MM.1S (cell line): Measurements from ENCODE around the gene RPTOR.

Source experiments
- DNase-seq: peaks from one replicate; pipeline ENCODE4 v3.0.0-alpha.2; 2015
- H2AFZ ChIP-seq: fragments of 300-600 bp; sonication (generic); 2 replicates; pipeline ENCODE4 v1.6.0; 2016; ENCODE audit warnings: antibody characterized with exemption, low read length
- H3F3A ChIP-seq: fragments of 300-600 bp; sonication (generic); 2 replicates; pipeline ENCODE4 v1.6.1; 2016; ENCODE audit warnings: mild to moderate bottlenecking, antibody characterized with exemption, low read length, moderate library complexity, mixed read lengths; ENCODE audit not compliant: insufficient read depth
- H3K27ac ChIP-seq: fragments of 300-600 bp; sonication (generic); 2 replicates; pipeline ENCODE4 v1.5.1; 2016; ENCODE audit warnings: mild to moderate bottlenecking, low read length
- H3K27me3 ChIP-seq: fragments of 300-600 bp; sonication (generic); replicated peaks from 2 replicates; pipeline ENCODE4 v1.6.0; 2016; ENCODE audit warnings: low read length; ENCODE audit not compliant: insufficient read depth
- H3K36me3 ChIP-seq: fragments of 300-600 bp; sonication (generic); replicated peaks from 2 replicates; pipeline ENCODE4 v1.6.1; 2016; ENCODE audit warnings: mild to moderate bottlenecking, low read length, mixed read lengths; ENCODE audit not compliant: insufficient read depth
- H3K4me1 ChIP-seq: fragments of 300-600 bp; sonication (generic); 2 replicates; pipeline ENCODE4 v1.6.1; 2016; ENCODE audit warnings: low read length, mixed read lengths
- H3K4me2 ChIP-seq: fragments of 300-600 bp; sonication (generic); 2 replicates; pipeline ENCODE4 v1.6.0; 2016; ENCODE audit warnings: low read depth, low read length
- H3K4me3 ChIP-seq: fragments of 300-600 bp; sonication (generic); 2 replicates; pipeline ENCODE4 v1.5.1; 2016; ENCODE audit warnings: low read length, mixed read lengths
- H3K79me2 ChIP-seq: fragments of 300-600 bp; sonication (generic); 2 replicates; pipeline ENCODE4 v1.6.1; 2016; ENCODE audit warnings: mixed run types, low read length, mixed read lengths
- H3K9ac ChIP-seq: fragments of 300-600 bp; sonication (generic); 2 replicates; pipeline ENCODE4 v1.6.1; 2016; ENCODE audit warnings: low read length, mixed read lengths
- H3K9me2 ChIP-seq: fragments of 300-600 bp; sonication (generic); replicated peaks from 2 replicates; pipeline ENCODE4 v1.6.1; 2016; ENCODE audit warnings: mild to moderate bottlenecking, low read length, mixed read lengths; ENCODE audit not compliant: insufficient read depth
- H3K9me3 ChIP-seq: fragments of 300-600 bp; sonication (generic); replicated peaks from 2 replicates; pipeline ENCODE4 v1.6.1; 2016; ENCODE audit warnings: mild to moderate bottlenecking, low read length, mixed read lengths; ENCODE audit not compliant: insufficient read depth
- H4K20me1 ChIP-seq: fragments of 300-600 bp; sonication (generic); 2 replicates; pipeline ENCODE4 v1.6.1; 2016; ENCODE audit warnings: mild to moderate bottlenecking, low read length, moderate library complexity, mixed read lengths; ENCODE audit not compliant: insufficient read depth
- EZH2 ChIP-seq: fragments of 300-600 bp; sonication (generic); optimal IDR thresholded peaks from 2 replicates; pipeline ENCODE3; 2017; ENCODE audit warnings: low read depth, mild to moderate bottlenecking, antibody characterized with exemption, low read length, mixed read lengths
- EZH2phosphoT487 ChIP-seq: fragments of 300-600 bp; sonication (generic); IDR thresholded peaks from 2 replicates; pipeline ENCODE4 v1.6.1; 2018; ENCODE audit warnings: antibody characterized with exemption, low read length
- TF ChIP-seq, protein P1 (sequence below): fragments of 300-600 bp; sonication (generic); IDR thresholded peaks from 2 replicates; pipeline ENCODE4 v1.5.1; 2016; ENCODE audit warnings: antibody characterized with exemption, low read length, mixed read lengths

Gene RPTOR

DNA sequence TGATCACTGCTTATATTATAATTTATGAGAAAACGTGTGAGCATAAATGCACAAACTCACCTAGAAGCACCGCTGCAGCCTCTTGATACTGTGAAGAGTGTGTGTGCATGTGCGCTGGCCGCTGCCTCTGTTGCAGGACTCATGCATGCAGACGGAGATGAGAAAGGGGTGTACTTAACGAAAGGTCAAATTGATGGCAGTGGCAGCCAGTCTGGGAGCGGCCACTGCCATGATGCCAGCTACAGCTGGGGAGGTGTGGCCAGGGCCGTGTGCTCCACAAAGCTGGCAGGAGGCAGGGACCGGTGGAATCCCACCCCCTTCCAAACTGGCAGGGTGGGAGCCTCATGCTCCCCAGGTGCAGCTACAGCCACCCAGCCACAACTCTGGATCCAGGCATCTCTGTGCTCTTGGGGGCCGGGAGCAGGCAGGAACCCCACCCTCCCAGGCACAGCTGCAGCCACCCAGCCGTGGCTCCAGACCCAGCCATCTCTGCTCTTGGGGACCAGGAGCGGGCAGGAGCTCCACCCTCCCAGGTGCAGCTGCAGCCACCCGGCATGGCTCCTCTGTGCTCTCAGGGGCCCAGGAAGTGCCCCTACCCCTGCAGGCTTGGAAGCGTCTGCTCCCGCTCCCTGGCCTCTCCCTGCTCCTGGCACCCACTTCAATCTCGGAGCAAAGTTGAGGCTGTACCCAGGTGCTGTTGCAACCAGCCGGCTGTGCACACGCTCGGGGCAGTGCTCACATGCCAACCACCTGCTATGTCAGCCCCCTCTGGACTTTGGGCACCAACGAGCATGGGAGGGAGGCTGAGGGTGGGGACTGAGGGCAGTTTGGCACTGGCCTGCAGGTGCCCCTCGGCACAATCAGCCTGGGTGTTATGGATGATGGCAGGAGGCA, 369.5 kb downstream of the RPTOR start:
- DNase-seq, result no peak
- Histone ChIP-seq H3K79me2 (no peaks in the 10 kb centered on the region), H3K4me1 (peaks cover 35% of the 10 kb centered on the region), H4K20me1 (no peaks in the 10 kb centered on the region), H3K36me3 (no peaks in the 10 kb centered on the region), H3K4me2 (no peak overlapping the region), H3F3A (peaks cover 35% of the 10 kb centered on the region), H2AFZ (no peak overlapping the region), H3K27me3 (no peaks in the 10 kb centered on the region), H3K9ac (no peak overlapping the region), H3K9me3 (no peaks in the 10 kb centered on the region), H3K4me3 (no peak overlapping the region), H3K9me2 (no peaks in the 10 kb centered on the region), H3K27ac (no peak overlapping the region)
- TF ChIP-seq EZH2phosphoT487, result no peak
- no peak for TF ChIP-seq EZH2
- TF ChIP-seq, protein P1, sequence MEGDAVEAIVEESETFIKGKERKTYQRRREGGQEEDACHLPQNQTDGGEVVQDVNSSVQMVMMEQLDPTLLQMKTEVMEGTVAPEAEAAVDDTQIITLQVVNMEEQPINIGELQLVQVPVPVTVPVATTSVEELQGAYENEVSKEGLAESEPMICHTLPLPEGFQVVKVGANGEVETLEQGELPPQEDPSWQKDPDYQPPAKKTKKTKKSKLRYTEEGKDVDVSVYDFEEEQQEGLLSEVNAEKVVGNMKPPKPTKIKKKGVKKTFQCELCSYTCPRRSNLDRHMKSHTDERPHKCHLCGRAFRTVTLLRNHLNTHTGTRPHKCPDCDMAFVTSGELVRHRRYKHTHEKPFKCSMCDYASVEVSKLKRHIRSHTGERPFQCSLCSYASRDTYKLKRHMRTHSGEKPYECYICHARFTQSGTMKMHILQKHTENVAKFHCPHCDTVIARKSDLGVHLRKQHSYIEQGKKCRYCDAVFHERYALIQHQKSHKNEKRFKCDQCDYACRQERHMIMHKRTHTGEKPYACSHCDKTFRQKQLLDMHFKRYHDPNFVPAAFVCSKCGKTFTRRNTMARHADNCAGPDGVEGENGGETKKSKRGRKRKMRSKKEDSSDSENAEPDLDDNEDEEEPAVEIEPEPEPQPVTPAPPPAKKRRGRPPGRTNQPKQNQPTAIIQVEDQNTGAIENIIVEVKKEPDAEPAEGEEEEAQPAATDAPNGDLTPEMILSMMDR, result no peak

DNA sequence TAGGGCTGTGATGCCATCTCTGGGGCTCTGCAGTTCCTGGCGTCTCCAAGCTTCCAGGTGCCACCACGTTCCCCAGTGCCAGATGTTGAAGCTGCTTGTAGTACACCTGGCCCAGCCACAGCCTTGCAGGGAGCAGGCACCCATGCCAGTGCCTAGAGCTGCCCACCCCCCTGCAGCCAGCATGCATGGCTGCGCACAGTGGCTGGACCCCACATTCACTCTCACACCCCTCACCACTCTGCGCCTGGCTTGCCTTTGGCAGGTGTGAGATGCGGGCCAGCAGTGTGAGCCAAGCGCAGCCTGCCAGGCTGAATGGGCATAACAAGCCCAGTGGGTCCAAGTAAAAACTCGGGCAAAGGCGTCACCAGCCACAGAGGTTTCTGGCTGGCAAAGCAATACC, 371.6 kb downstream of the RPTOR start:
- no peaks in the 10 kb centered on the region for H3K79me2 ChIP-seq
- H3K4me2 ChIP-seq, result no peak overlapping the region
- no peak overlapping the region for H3K27ac ChIP-seq
- TF ChIP-seq EZH2 (no peak), EZH2phosphoT487 (no peak)
- TF ChIP-seq, protein P1, result no peak
- no peak overlapping the region for H2AFZ ChIP-seq
- H3K4me1 ChIP-seq, result peaks cover 18% of the 10 kb centered on the region
- H4K20me1 ChIP-seq, result no peaks in the 10 kb centered on the region
- H3K4me3 ChIP-seq, result no peak overlapping the region
- no peaks in the 10 kb centered on the region for H3K36me3 ChIP-seq
- H3K9me2 ChIP-seq, result no peaks in the 10 kb centered on the region
- peaks cover 16% of the 10 kb centered on the region for H3F3A ChIP-seq
- H3K9ac ChIP-seq, result no peak overlapping the region
- no peaks in the 10 kb centered on the region for H3K9me3 ChIP-seq
- no peaks in the 10 kb centered on the region for H3K27me3 ChIP-seq
- DNase-seq, result no peak

DNA sequence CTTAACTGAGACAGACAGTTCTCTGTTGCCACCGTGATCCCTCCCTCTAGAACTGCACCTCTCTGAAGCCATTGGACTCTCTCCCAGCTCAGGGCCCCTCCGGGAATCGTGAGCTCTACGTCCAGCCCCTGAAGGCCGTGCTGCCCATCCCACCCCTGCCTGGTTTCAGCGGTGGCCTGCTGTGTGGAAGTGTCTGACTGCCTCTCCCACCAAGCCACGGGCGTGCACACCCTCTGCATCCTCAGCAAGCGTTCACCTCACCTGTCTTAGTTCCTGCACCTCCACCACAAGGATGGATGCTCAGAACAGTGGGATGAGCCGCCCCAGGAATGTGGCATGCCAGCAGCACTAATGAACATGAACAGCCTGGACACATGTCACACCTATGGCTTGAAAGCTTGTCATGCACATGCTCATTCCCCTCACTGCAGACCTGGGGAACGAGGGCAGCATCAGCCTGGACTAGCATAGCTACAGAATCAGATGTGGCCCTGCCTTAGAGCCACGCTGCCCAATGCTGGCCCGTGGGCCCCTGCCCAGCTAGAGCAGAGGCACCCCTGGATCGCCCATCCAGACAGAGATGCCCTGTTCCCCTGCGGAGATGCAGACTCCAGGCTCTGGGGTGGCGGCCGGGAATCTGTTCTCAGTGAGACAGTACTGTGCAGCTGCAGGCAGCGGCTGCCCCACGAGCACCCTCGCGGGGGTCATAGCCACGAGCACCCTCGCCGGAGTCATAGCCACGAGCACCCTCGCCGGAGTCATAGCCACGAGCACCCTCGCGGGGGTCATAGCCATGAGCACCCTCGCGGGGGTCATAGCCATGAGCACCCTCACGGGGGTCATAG, 373.3 kb downstream of the RPTOR start:
- Histone ChIP-seq H3K4me3 (no peak overlapping the region), H3K9ac (no peak overlapping the region), H3K4me2 (no peak overlapping the region), H3F3A (no peaks in the 10 kb centered on the region), H3K9me3 (no peaks in the 10 kb centered on the region), H3K4me1 (peaks cover 3% of the 10 kb centered on the region), H3K79me2 (no peaks in the 10 kb centered on the region), H3K27ac (no peak overlapping the region), H2AFZ (no peak overlapping the region), H3K36me3 (no peaks in the 10 kb centered on the region), H3K9me2 (no peaks in the 10 kb centered on the region), H4K20me1 (no peaks in the 10 kb centered on the region), H3K27me3 (no peaks in the 10 kb centered on the region)
- DNase-seq, result no peak
- TF ChIP-seq EZH2phosphoT487 (no peak), EZH2 (no peak)
- TF ChIP-seq, protein P1, result no peak
